Measurements from ENCODE around the gene SAC3D1. TPM values are rescaled to one million over a fixed set of nuclear protein-coding genes. Genes with fewer than 3 reads are reported as not detected.

The SAC3D1 gene
- 9.4 and 12.9 TPM in 2 replicates for polyA plus RNA-seq (2011; rRNA removed)
- 51.4 and 63.6 TPM in 2 replicates for polyA plus RNA-seq (2012; cell fraction: cytosol; rRNA removed)
- 48.8 and 84.3 TPM in 2 replicates for polyA plus RNA-seq (2012; cell fraction: nucleus; rRNA removed)
- polyA plus RNA-seq (2017; fragmentation: RNase III; extraction: RNeasy Plus Mini Kit Qiagen cat#74134 plus additional on column Dnase treatment) = 29.0 to 31.0 TPM (median 30.4 TPM) in 3 replicates
- 6.0 and 8.6 TPM in 2 replicates for polyA minus RNA-seq (2011; rRNA and poly(A)+ RNA removed)

DNA sequence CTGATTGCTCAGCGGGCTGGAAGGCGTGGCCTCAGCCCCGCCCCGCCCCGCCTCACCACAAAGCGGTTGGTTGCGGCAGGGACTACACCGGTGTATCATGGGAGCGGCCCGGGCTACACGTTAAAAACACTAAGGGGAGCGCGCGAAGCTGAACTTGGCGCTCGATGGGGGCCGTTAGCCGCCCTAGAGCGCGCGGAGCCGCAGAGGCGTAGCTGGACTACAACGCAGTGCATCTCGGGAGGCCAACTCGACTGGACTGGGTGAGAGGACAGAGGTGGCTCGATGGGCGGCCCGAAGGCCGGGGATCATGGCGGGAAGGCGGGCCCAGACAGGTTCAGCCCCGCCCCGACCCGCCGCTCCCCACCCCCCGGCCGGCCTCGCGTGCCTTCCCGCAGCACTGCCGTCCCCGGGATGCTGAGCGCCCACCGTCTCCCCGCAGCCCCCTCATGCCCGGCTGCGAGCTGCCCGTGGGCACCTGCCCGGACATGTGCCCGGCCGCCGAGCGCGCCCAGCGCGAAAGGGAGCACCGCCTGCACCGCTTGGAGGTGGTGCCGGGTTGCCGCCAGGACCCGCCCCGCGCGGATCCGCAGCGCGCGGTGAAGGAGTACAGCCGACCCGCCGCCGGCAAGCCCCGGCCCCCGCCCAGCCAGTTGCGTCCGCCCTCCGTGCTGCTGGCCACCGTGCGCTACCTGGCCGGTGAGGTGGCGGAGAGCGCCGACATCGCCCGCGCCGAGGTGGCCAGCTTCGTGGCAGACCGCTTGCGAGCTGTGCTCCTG lies at the start of gene SAC3D1:
SAC3D1 (plus strand) TSS at position 364 of the 776 bp plus-strand sequence; CDS start at position 447, 83 bp downstream.
- ChIA-PET POLR2A (interaction anchor here (0.6 to 1.4 kb wide), 3 partner anchors 14 to 94 kb away, joined by 3 to 4 read pairs (median 3); partner anchors contain the start of gene SNX15), CTCF (interaction anchor here (0.6 to 2.1 kb wide), 10 partner anchors 9 to 238 kb away, joined by 3 to 7 read pairs (median 3); partner anchors contain the start of genes ARL2, MAP4K2, SNX15 and TM7SF2)
- TF ChIP-seq FOSB (CRISPR knock-in tag; IDR thresholded peaks at IDR 0.05) (no peak), RARB (CRISPR knock-in tag; IDR thresholded peaks at IDR 0.05) (no peak), NFE2L2 (conservative IDR thresholded peaks at IDR 0.05; ENCODE audit: low read length) (no peak), BHLHE40 (IDR thresholded peaks at IDR 0.05; ENCODE audit: low read depth, low read length) (no peak), CHD2 (IDR thresholded peaks at IDR 0.05; ENCODE audit: low read length, partially characterized antibody) (no peak), NPAS2 (CRISPR knock-in tag; IDR thresholded peaks at IDR 0.05; ENCODE audit: borderline replicate concordance) (no peak), KDM5A (IDR thresholded peaks at IDR 0.05) (no peak), RNF2 (IDR thresholded peaks at IDR 0.05; ENCODE audit: borderline replicate concordance, low read depth) (no peak), HOXB5 (CRISPR knock-in tag; IDR thresholded peaks at IDR 0.05) (no peak), HOXB13 (CRISPR knock-in tag; IDR thresholded peaks at IDR 0.05; ENCODE audit: low read depth) (no peak), TFCP2L1 (CRISPR knock-in tag; IDR thresholded peaks at IDR 0.05) (no peak), EP300 (IDR thresholded peaks at IDR 0.05) (no peak), SREBF2 (IDR thresholded peaks at IDR 0.05) (no peak), ZNF302 (CRISPR knock-in tag; IDR thresholded peaks at IDR 0.05) (no peak), EHMT2 (IDR thresholded peaks at IDR 0.05; ENCODE audit: low read depth) (no peak), ZC3H11A (IDR thresholded peaks at IDR 0.05) (no peak), MAFK (IDR thresholded peaks at IDR 0.05; ENCODE audit: partially characterized antibody) (peak; percentile 23), CBX8 (IDR thresholded peaks at IDR 0.05) (no peak), ESRRA (IDR thresholded peaks at IDR 0.05; ENCODE audit: borderline replicate concordance, low read length) (no peak), TP53 (CRISPR knock-in tag; IDR thresholded peaks at IDR 0.05) (no peak), RAD21 (conservative IDR thresholded peaks at IDR 0.05 in 1 of 2, IDR thresholded peaks at IDR 0.05 in 1 of 2) (no peak), RFX5 (IDR thresholded peaks at IDR 0.05) (no peak), ZSCAN20 (CRISPR knock-in tag; IDR thresholded peaks at IDR 0.05) (no peak), CEBPB (IDR thresholded peaks at IDR 0.05) (no peak)
- TF ChIP-seq, protein P1, sequence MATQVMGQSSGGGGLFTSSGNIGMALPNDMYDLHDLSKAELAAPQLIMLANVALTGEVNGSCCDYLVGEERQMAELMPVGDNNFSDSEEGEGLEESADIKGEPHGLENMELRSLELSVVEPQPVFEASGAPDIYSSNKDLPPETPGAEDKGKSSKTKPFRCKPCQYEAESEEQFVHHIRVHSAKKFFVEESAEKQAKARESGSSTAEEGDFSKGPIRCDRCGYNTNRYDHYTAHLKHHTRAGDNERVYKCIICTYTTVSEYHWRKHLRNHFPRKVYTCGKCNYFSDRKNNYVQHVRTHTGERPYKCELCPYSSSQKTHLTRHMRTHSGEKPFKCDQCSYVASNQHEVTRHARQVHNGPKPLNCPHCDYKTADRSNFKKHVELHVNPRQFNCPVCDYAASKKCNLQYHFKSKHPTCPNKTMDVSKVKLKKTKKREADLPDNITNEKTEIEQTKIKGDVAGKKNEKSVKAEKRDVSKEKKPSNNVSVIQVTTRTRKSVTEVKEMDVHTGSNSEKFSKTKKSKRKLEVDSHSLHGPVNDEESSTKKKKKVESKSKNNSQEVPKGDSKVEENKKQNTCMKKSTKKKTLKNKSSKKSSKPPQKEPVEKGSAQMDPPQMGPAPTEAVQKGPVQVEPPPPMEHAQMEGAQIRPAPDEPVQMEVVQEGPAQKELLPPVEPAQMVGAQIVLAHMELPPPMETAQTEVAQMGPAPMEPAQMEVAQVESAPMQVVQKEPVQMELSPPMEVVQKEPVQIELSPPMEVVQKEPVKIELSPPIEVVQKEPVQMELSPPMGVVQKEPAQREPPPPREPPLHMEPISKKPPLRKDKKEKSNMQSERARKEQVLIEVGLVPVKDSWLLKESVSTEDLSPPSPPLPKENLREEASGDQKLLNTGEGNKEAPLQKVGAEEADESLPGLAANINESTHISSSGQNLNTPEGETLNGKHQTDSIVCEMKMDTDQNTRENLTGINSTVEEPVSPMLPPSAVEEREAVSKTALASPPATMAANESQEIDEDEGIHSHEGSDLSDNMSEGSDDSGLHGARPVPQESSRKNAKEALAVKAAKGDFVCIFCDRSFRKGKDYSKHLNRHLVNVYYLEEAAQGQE (IDR thresholded peaks at IDR 0.05) = no peak
- TF ChIP-seq, protein P2, sequence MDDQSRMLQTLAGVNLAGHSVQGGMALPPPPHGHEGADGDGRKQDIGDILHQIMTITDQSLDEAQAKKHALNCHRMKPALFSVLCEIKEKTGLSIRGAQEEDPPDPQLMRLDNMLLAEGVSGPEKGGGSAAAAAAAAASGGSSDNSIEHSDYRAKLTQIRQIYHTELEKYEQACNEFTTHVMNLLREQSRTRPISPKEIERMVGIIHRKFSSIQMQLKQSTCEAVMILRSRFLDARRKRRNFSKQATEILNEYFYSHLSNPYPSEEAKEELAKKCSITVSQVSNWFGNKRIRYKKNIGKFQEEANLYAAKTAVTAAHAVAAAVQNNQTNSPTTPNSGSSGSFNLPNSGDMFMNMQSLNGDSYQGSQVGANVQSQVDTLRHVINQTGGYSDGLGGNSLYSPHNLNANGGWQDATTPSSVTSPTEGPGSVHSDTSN (IDR thresholded peaks at IDR 0.05) = no peak
- TF ChIP-seq, protein P3, sequence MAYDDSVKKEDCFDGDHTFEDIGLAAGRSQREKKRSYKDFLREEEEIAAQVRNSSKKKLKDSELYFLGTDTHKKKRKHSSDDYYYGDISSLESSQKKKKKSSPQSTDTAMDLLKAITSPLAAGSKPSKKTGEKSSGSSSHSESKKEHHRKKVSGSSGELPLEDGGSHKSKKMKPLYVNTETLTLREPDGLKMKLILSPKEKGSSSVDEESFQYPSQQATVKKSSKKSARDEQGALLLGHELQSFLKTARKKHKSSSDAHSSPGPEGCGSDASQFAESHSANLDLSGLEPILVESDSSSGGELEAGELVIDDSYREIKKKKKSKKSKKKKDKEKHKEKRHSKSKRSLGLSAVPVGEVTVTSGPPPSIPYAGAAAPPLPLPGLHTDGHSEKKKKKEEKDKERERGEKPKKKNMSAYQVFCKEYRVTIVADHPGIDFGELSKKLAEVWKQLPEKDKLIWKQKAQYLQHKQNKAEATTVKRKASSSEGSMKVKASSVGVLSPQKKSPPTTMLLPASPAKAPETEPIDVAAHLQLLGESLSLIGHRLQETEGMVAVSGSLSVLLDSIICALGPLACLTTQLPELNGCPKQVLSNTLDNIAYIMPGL (CRISPR knock-in tag; IDR thresholded peaks at IDR 0.05; ENCODE audit: borderline replicate concordance) = no peak
- TF ChIP-seq, protein P4, sequence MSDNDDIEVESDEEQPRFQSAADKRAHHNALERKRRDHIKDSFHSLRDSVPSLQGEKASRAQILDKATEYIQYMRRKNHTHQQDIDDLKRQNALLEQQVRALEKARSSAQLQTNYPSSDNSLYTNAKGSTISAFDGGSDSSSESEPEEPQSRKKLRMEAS (IDR thresholded peaks at IDR 0.05) = peak; percentile 77
- TF ChIP-seq, protein P5, sequence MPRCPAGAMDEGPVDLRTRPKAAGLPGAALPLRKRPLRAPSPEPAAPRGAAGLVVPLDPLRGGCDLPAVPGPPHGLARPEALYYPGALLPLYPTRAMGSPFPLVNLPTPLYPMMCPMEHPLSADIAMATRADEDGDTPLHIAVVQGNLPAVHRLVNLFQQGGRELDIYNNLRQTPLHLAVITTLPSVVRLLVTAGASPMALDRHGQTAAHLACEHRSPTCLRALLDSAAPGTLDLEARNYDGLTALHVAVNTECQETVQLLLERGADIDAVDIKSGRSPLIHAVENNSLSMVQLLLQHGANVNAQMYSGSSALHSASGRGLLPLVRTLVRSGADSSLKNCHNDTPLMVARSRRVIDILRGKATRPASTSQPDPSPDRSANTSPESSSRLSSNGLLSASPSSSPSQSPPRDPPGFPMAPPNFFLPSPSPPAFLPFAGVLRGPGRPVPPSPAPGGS (IDR thresholded peaks at IDR 0.05) = 0 out of 3 replicates have a peak, but pooled peaks have one; percentile 48
- TF ChIP-seq, protein P6, sequence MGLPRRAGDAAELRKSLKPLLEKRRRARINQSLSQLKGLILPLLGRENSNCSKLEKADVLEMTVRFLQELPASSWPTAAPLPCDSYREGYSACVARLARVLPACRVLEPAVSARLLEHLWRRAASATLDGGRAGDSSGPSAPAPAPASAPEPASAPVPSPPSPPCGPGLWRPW (IDR thresholded peaks at IDR 0.05) = no peak
- TF ChIP-seq, protein P7, sequence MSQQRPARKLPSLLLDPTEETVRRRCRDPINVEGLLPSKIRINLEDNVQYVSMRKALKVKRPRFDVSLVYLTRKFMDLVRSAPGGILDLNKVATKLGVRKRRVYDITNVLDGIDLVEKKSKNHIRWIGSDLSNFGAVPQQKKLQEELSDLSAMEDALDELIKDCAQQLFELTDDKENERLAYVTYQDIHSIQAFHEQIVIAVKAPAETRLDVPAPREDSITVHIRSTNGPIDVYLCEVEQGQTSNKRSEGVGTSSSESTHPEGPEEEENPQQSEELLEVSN (IDR thresholded peaks at IDR 0.05; ENCODE audit: borderline replicate concordance, low read depth) = peak; percentile 73; the same call in 1 of the 2 replicates

More for the DNA sequence above, at the start of gene SAC3D1:
- H3K4me3 ChIP-seq = peak within 1 kb of the TSS; percentile 84
- FAIRE-seq (peak; percentile 49), DNase-seq (ENCODE audit: low read depth in 1 of 2, low spot score in 1 of 2) (peak; percentile 96 to 98), ATAC-seq (peak; percentile 93 to 97)
- peak within 1 kb of the TSS; percentile 91 to 92 for H3K27ac ChIP-seq
- H3K4me2 ChIP-seq = peak within 1 kb of the TSS; percentile 80
- no peaks in the 10 kb centered on the region for H3K9me3 ChIP-seq
- under 1% methylated on average over 40 of the region's 91 CpGs for WGBS (ENCODE audit: missing lambda C conversion rate)
- H3K4me1 ChIP-seq = peaks cover 25% of the 10 kb centered on the region
